K562 (cell line): Measurements from ENCODE around the gene ST3GAL5. TPM values are rescaled to one million over a fixed set of nuclear protein-coding genes. Genes with fewer than 3 reads are reported as not detected.

ENCODE experiments used
- ATAC-seq: fragments of 200-7000 bp; cut with Tn5 transposase; 3 replicates; pipeline ENCODE4 v1.9.1; 2020; ENCODE audit warnings: moderate library complexity
- BruUV-seq: library from RNA; stranded (reverse); fragments of 400-500 nt; replicated peaks from 2 replicates; lab custom pipeline; 2021; lab: Mats Ljungman, UMichigan
- CTCF ChIA-PET: fragments of 300-600 bp; formaldehyde crosslinking; extraction: SDS; loops from one replicate; lab custom pipeline; 2021; ENCODE audit warnings: low intra/inter-chr PET ratio; lab: Yijun Ruan, JAX
- POLR2A ChIA-PET: fragments of 300-600, 350-650 bp; sonication (Branson Sonifier 250); formaldehyde crosslinking; extraction: SDS; loops from one replicate; lab custom pipeline; 2021; ENCODE audit warnings: antibody characterized with exemption, inconsistent platforms; lab: Yijun Ruan, JAX
- DNase-seq, 4 experiments: peaks; one replicate each; pipeline versions ENCODE4 v3.0.0 to v3.0.0-alpha.2; 2011 to 2018; ENCODE audit warnings: low spot score in 3 of 4, mixed read lengths in 3 of 4; ENCODE audit errors: extremely low read depth in 1 of 4
- FAIRE-seq: peaks from 2 replicates; lab custom pipeline; 2011; peaks lifted over from hg19 to GRCh38; lab: Jason Lieb, UNC
- H2AFZ ChIP-seq: 2 replicates; pipeline ENCODE4 v1.6.0; 2011; ENCODE audit warnings: low read depth, low read length, control low read depth, inconsistent platforms
- H3K27ac ChIP-seq: fragments of 200-600 bp; 3 replicates; pipeline ENCODE4 v1.8.0; 2011; ENCODE audit warnings: low read depth, mild to moderate bottlenecking, control low read depth, inconsistent platforms, low read length, moderate library complexity, mixed read lengths; ENCODE audit errors: extremely low read depth
- H3K27me3 ChIP-seq, 2 experiments: fragments of 300-600 bp in 1 of 2; 2 replicates in 1 of 2; 3 replicates in 1 of 2; pipeline versions ENCODE4 v1.6.0 to v1.8.0; 2011; ENCODE audit warnings: inconsistent platforms in 2 of 2, low read length in 2 of 2, mild to moderate bottlenecking in 1 of 2, mixed read lengths in 1 of 2, moderate library complexity in 1 of 2; ENCODE audit not compliant: control insufficient read depth in 2 of 2, insufficient read depth in 2 of 2
- H3K36me3 ChIP-seq: fragments of 300-600 bp; 3 replicates; pipeline ENCODE4 v1.8.0; 2011; ENCODE audit warnings: mild to moderate bottlenecking, low read length, inconsistent platforms; ENCODE audit not compliant: control insufficient read depth, insufficient read depth
- H3K4me1 ChIP-seq, 2 experiments: fragments of 200-600 bp in 1 of 2; replicated peaks in 1 of 2; 2 replicates in 1 of 2; 3 replicates in 1 of 2; pipeline versions ENCODE4 v1.5.1 to v1.8.0; 2011; ENCODE audit warnings: inconsistent platforms in 2 of 2, low read length in 2 of 2, mild to moderate bottlenecking in 1 of 2, mixed read lengths in 1 of 2, moderate library complexity in 1 of 2; ENCODE audit not compliant: control insufficient read depth in 2 of 2, insufficient read depth in 2 of 2
- H3K4me2 ChIP-seq: 2 replicates; pipeline ENCODE4 v1.6.1; 2011; ENCODE audit warnings: low read length, control low read depth, inconsistent platforms, mixed read lengths; ENCODE audit not compliant: insufficient read depth
- H3K4me3 ChIP-seq: fragments of 200-600 bp; sonication (generic), shearing (Covaris generic); 2 replicates; pipeline ENCODE4 v1.5.1; 2016; ENCODE audit warnings: control low read depth, inconsistent platforms
- H3K79me2 ChIP-seq: fragments of 200-600 bp; 3 replicates; pipeline ENCODE4 v1.8.0; 2011; ENCODE audit warnings: low read length, inconsistent platforms; ENCODE audit not compliant: control insufficient read depth, insufficient read depth
- H3K9ac ChIP-seq, 2 experiments: 2 replicates each; pipeline versions ENCODE4 v1.6.0 to v1.6.1; 2011; ENCODE audit warnings: low read depth in 2 of 2, low read length in 2 of 2, control low read depth in 1 of 2, inconsistent platforms in 1 of 2, mild to moderate bottlenecking in 1 of 2, mixed read lengths in 1 of 2; ENCODE audit not compliant: insufficient read depth in 1 of 2
- H3K9me1 ChIP-seq: one replicate; pipeline ENCODE4 v1.6.0; 2011; ENCODE audit warnings: inconsistent platforms, mild to moderate bottlenecking, low read length, moderate library complexity; ENCODE audit not compliant: control insufficient read depth, insufficient read depth
- H3K9me3 ChIP-seq: replicated peaks from 2 replicates; pipeline ENCODE4 v1.5.1; 2011; ENCODE audit warnings: low read depth, low read length, inconsistent platforms; ENCODE audit not compliant: control insufficient read depth, insufficient read depth
- H4K20me1 ChIP-seq: replicated peaks from 2 replicates; pipeline ENCODE4 v1.6.1; 2011; ENCODE audit warnings: low read length, inconsistent platforms, mixed read lengths; ENCODE audit not compliant: control insufficient read depth, insufficient read depth
- ARID1B ChIP-seq: fragments of 450-650 bp; IDR thresholded peaks from 2 replicates; pipeline ENCODE4 v1.6.1; 2016; ENCODE audit warnings: antibody characterized with exemption, mild to moderate bottlenecking, inconsistent platforms
- CBFA2T3 ChIP-seq: fragments of 450-650 bp; IDR thresholded peaks from 2 replicates; pipeline ENCODE4 v1.6.1; 2017
- CBX8 ChIP-seq: fragments of 200-600 bp; sonication (generic); IDR thresholded peaks from 2 replicates; pipeline ENCODE4 v1.6.1; 2012; ENCODE audit warnings: borderline replicate concordance, mixed run types, low read depth, mild to moderate bottlenecking, moderate library complexity, mixed read lengths, low read length, control low read depth, inconsistent platforms; ENCODE audit not compliant: poor library complexity, severe bottlenecking; ENCODE audit errors: extremely low read depth
- CHD2 ChIP-seq: IDR thresholded peaks from 2 replicates; pipeline ENCODE4 v1.6.1; 2011; ENCODE audit warnings: low read depth, low read length
- DPF2 ChIP-seq: fragments of 450-650 bp; IDR thresholded peaks from 2 replicates; pipeline ENCODE4 v1.6.1; 2016
- EHMT2 ChIP-seq: fragments of 450-650 bp; IDR thresholded peaks from 2 replicates; pipeline ENCODE4 v1.6.1; 2018; ENCODE audit warnings: antibody characterized with exemption
- ESRRA ChIP-seq: fragments of 450-650 bp; IDR thresholded peaks from 2 replicates; pipeline ENCODE4 v1.6.1; 2014; ENCODE audit warnings: low read depth, mild to moderate bottlenecking, moderate library complexity, borderline replicate concordance
- HNRNPH1 ChIP-seq: fragments of 200-400 bp; formaldehyde crosslinking; optimal IDR thresholded peaks from 2 replicates; pipeline ENCODE3; 2017; ENCODE audit warnings: low read depth, mild to moderate bottlenecking, low read length, moderate library complexity
- NCOA2 ChIP-seq, 2 experiments: fragments of 450-650 bp; IDR thresholded peaks; 2 replicates each; pipeline ENCODE4 v1.6.1; 2018; ENCODE audit warnings: mild to moderate bottlenecking in 2 of 2, moderate library complexity in 1 of 2; ENCODE audit not compliant: partially characterized antibody in 2 of 2
- PCBP1 ChIP-seq: fragments of 200-400 bp; formaldehyde crosslinking; IDR thresholded peaks from 2 replicates; pipeline ENCODE4 v1.6.1; 2018; ENCODE audit warnings: mild to moderate bottlenecking, low read depth, low read length; ENCODE audit not compliant: poor library complexity, severe bottlenecking
- RHOXF2B ChIP-seq: fragments of 250-450 bp; sonication (Bioruptor Pico); conservative IDR thresholded peaks from 2 replicates; pipeline ENCODE4 v1.5.1; 2021
- SREBF2 ChIP-seq: sonication (generic); formaldehyde crosslinking; IDR thresholded peaks from 2 replicates; pipeline ENCODE4 v1.4.0; 2020; ENCODE audit warnings: mild to moderate bottlenecking, missing genetic modification reagents
- TAL1 ChIP-seq: fragments of 450-650 bp; IDR thresholded peaks from 2 replicates; pipeline ENCODE4 v1.6.1; 2016; ENCODE audit warnings: mild to moderate bottlenecking
- USF2 ChIP-seq: sonication (generic); formaldehyde crosslinking; IDR thresholded peaks from 2 replicates; pipeline ENCODE4 v1.5.0; 2020; ENCODE audit warnings: missing genetic modification reagents
- ZEB2 ChIP-seq: fragments of 450-650 bp; IDR thresholded peaks from 2 replicates; pipeline ENCODE4 v1.6.1; 2016
- ZNF592 ChIP-seq: fragments of 450-650 bp; IDR thresholded peaks from 2 replicates; pipeline ENCODE4 v1.6.1; 2017; ENCODE audit warnings: antibody characterized with exemption, mild to moderate bottlenecking
- WGBS: fragments of 100-300 bp; shearing (Covaris generic); methylation state at CpG from one replicate; pipeline ENCODE4 v1.1.6; 2016; ENCODE audit warnings: low coverage, mixed read lengths; ENCODE audit not compliant: insufficient coverage; ENCODE audit errors: missing lambda C conversion rate; 5-methylcytosine and 5-hydroxymethylcytosine counted together
- in situ Hi-C: fragments of 300-500 bp; cut with MboI; formaldehyde crosslinking; loops from 4 replicates; pipeline ENCODE4 v1.15.0; 2018; ENCODE audit warnings: inconsistent platforms, mixed read lengths
- intact Hi-C: fragments of 100-400 bp; cut with micrococcal nuclease; formaldehyde crosslinking; loops from 2 replicates; pipeline ENCODE4 v1.14.2; 2022
- polyA plus RNA-seq, 8 experiments: library from polyadenylated mRNA; depleted of rRNA in 4 of 8; stranded (reverse) in 5 of 8; unstranded in 3 of 8; fragments of >200 nt; fragmentation: Nextera tagmentation in 2 of 8; fragmentation: Illumina TruSeq in 1 of 8; extraction: Ambion mirVana in 2 of 8; extraction: Trizol in 1 of 8; gene quantifications; 2 replicates each; pipeline versions ENCODE4 v1.2.1 to v1.2.3, GENCODE V29; 2011 to 2014; ENCODE audit warnings: inconsistent platforms in 1 of 8, missing spikeins in 1 of 8
- total RNA-seq, 7 experiments: library from RNA; depleted of rRNA in 6 of 7; stranded (reverse); fragments of >200 nt in 6 of 7; fragmentation: Illumina TruSeq in 2 of 7; extraction: Trizol in 2 of 7; gene quantifications; 2 replicates each; pipeline versions ENCODE4 v1.2.1 to v1.2.3, GENCODE V29; 2011 to 2021; ENCODE audit warnings: low replicate concordance in 1 of 7

The ST3GAL5 gene
- total and polyA plus RNA-seq, 9 of the 15 experiments (the other 6 are each of a cell fraction or from before 2014, with no cell fraction given), result 1.6 to 10.0 (median 4.2) TPM

GRCh38 chr2:85867556-85868292, 21.1 kb downstream of the ST3GAL5 start:
- H2AFZ ChIP-seq, result peak overlapping the region; percentile 8; the same call in 1 of the 2 replicates
- no peak overlapping the region for H3K4me3 ChIP-seq
- peaks cover 1% of the 10 kb centered on the region for H3K9me1 ChIP-seq
- peak; percentile 69 for ATAC-seq
- no peaks in the 10 kb centered on the region for H3K9me3 ChIP-seq
- WGBS, result 58% methylated on average over 11 of the region's 11 CpGs
- H3K36me3 ChIP-seq, result no peaks in the 10 kb centered on the region
- ChIA-PET CTCF (no interaction called here), POLR2A (no interaction called here)
- H3K79me2 ChIP-seq, result no peaks in the 10 kb centered on the region
- in situ Hi-C loops (no loop called here), intact Hi-C loops (no loop called here)
- FAIRE-seq, result peak; percentile 32
- BruUV-seq, result no TSS peak
- no peaks in the 10 kb centered on the region; the same call in 1 of the 2 replicates for H4K20me1 ChIP-seq
- H3K27me3 ChIP-seq, result no peaks in the 10 kb centered on the region
- no peak overlapping the region for H3K4me2 ChIP-seq
- H3K27ac ChIP-seq, result no peak overlapping the region
- H3K4me1 ChIP-seq, result peaks cover under 1 to 11% of the 10 kb centered on the region in 2 experiments; a peak in 4 of 5 replicates
- no peak overlapping the region; a peak in 1 of 4 replicates for H3K9ac ChIP-seq
- DNase-seq, result peak in 1 of 4 experiments; percentile 38
- no peak for TF ChIP-seq SREBF2 (CRISPR knock-in tag)
- no peak for TF ChIP-seq CBX8
- TF ChIP-seq CHD2, result no peak
- TF ChIP-seq ESRRA, result peak; percentile 52; the same call in 1 of the 2 replicates
- TF ChIP-seq ZEB2, result peak; percentile 34; the same call in 1 of the 2 replicates
- peak; percentile 36; the same call in 1 of the 2 replicates for TF ChIP-seq ARID1B
- TF ChIP-seq EHMT2, result peak; percentile 22; the same call in 1 of the 2 replicates
- peak; percentile 54; the same call in 1 of the 2 replicates for TF ChIP-seq ZNF592
- TF ChIP-seq NCOA2 (IDR thresholded peaks at IDR 0.05; ENCODE audit: partially characterized antibody in 2 of 2), result peak in 1 of 2 experiments; percentile 89
- TF ChIP-seq USF2 (CRISPR knock-in tag), result no peak
- TF ChIP-seq HNRNPH1, result no peak
- peak; percentile 46 for TF ChIP-seq CBFA2T3
- TF ChIP-seq TAL1, result 0 out of 2 replicates have a peak, but pooled peaks have one; percentile 17
- TF ChIP-seq PCBP1, result no peak
- TF ChIP-seq RHOXF2B (CRISPR knock-in tag), result no peak
- peak; percentile 38 for TF ChIP-seq DPF2
